Spleen (tissue), 7 donors: Measurements from ENCODE around the gene SAMD3.

ENCODE experiments used
- POLR2A ChIP-seq, 3 donors: fragments of 450-650 bp; IDR thresholded peaks; one replicate each; pipeline ENCODE4 v1.5.1; 2017; ENCODE audit warnings: antibody characterized with exemption in 3 of 3, mild to moderate bottlenecking in 1 of 3
- POLR2AphosphoS5 ChIP-seq, 3 donors: sonication (generic); formaldehyde crosslinking; IDR thresholded peaks; one replicate each; pipeline ENCODE4 v1.5.1; 2017; ENCODE audit warnings: antibody characterized with exemption in 3 of 3
- TF ChIP-seq, protein P1 (sequence below), 11 experiments: fragments of 200-600 bp in 7 of 11; fragments of 450-650 bp in 4 of 11; sonication (generic) in 4 of 11; IDR thresholded peaks in 8 of 11; conservative IDR thresholded peaks in 3 of 11; 1 replicate in 7 of 11; 2 replicates in 4 of 11; pipeline versions ENCODE4 v1.4.0 to v1.8.0; 2016 to 2021; ENCODE audit warnings: antibody characterized with exemption in 11 of 11, inconsistent platforms in 4 of 11, mild to moderate bottlenecking in 1 of 11
- donor health status: DM: no; HTN: no; CAD: no; lungs with moderate emphysema.
- donor health status: DM: no; HTN: no; CAD: no.
- donor health status: DM: no; HTN: no; CAD: no.

DNA sequence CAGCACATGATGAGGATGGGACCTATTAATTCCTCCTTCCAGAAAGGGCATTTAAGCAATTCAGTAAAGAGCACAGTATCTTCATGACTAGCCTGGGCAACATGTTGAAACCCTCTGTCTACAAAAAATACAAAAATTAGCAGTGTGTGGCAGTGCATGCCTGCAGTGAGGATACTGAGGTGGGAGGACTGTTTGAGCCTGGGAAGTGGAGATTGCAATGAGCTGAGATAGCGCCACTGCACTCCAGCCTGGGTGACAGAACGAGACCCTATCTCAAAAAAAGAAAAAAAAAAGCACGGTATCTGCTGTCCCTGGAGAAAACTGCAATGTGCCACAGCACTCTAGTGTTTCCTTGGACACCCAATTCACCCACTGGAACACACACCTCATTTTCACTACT lies 18.4 kb downstream of the SAMD3 start:
- TF ChIP-seq, protein P1, sequence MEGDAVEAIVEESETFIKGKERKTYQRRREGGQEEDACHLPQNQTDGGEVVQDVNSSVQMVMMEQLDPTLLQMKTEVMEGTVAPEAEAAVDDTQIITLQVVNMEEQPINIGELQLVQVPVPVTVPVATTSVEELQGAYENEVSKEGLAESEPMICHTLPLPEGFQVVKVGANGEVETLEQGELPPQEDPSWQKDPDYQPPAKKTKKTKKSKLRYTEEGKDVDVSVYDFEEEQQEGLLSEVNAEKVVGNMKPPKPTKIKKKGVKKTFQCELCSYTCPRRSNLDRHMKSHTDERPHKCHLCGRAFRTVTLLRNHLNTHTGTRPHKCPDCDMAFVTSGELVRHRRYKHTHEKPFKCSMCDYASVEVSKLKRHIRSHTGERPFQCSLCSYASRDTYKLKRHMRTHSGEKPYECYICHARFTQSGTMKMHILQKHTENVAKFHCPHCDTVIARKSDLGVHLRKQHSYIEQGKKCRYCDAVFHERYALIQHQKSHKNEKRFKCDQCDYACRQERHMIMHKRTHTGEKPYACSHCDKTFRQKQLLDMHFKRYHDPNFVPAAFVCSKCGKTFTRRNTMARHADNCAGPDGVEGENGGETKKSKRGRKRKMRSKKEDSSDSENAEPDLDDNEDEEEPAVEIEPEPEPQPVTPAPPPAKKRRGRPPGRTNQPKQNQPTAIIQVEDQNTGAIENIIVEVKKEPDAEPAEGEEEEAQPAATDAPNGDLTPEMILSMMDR (IDR thresholded peaks at IDR 0.05 in 8 of 11, conservative IDR thresholded peaks at IDR 0.05 in 3 of 11) = no peak
- TF ChIP-seq POLR2A (IDR thresholded peaks at IDR 0.05) = no peak
- no peak for TF ChIP-seq POLR2AphosphoS5 (IDR thresholded peaks at IDR 0.05)
